Epithelial cell of proximal tubule (primary cell): ENCODE measurements around the gene TRIM7. TPM values are rescaled to one million over a fixed set of nuclear protein-coding genes. Genes with fewer than 3 reads are reported as not detected.

Source experiments
- DNase-seq: peaks from one replicate; pipeline ENCODE4 v3.0.0-alpha.2; 2011; ENCODE audit warnings: low read depth
- H3K4me3 ChIP-seq: 2 replicates; pipeline ENCODE4 v1.5.1; 2011; ENCODE audit warnings: low read depth, mild to moderate bottlenecking, low read length
- CTCF ChIP-seq: conservative IDR thresholded peaks from 2 replicates; pipeline ENCODE4 v1.5.1; 2012; ENCODE audit warnings: low read depth, mild to moderate bottlenecking, low read length
- total RNA-seq: library from RNA; depleted of rRNA; stranded (reverse); fragments of >200 nt; gene quantifications from 2 replicates; pipeline ENCODE4 v1.2.3, GENCODE V29; 2015

The TRIM7 gene
- total RNA-seq, 1 donor from 2014 or later: 14.6 TPM

GRCh38 chr5:181190711-181191525 is 14.1 kb downstream of the TRIM7 start:
- peak; percentile 29 for TF ChIP-seq CTCF
- peak overlapping the region; percentile 87 for H3K4me3 ChIP-seq
- no peak for DNase-seq

- peak overlapping the region; percentile 87 for H3K4me3 ChIP-seq
- no peak for TF ChIP-seq CTCF
- DNase-seq: no peak
Observed at GRCh38 chr5:181189962-181190710, 14.9 kb downstream of the TRIM7 start.

GRCh38 chr5:181189363-181189961 is 15.5 kb downstream of the TRIM7 start:
- DNase-seq: no peak
- peak overlapping the region; percentile 87 for H3K4me3 ChIP-seq
- no peak for TF ChIP-seq CTCF

- H3K4me3 ChIP-seq: peak overlapping the region; percentile 87
- TF ChIP-seq CTCF: peak; percentile 8
- DNase-seq: no peak
Observed at GRCh38 chr5:181188700-181189362, 16.2 kb downstream of the TRIM7 start.

GRCh38 chr5:181187500-181188213 is 17.3 kb downstream of the TRIM7 start:
- TF ChIP-seq CTCF: peak; percentile 33
- H3K4me3 ChIP-seq: peak overlapping the region; percentile 87
- no peak for DNase-seq

GRCh38 chr5:181186986-181187499 is 18.0 kb downstream of the TRIM7 start:
- TF ChIP-seq CTCF: no peak
- no peak for DNase-seq
- H3K4me3 ChIP-seq: peak overlapping the region; percentile 87
